GM21381 (cell line): Measurements from ENCODE around the gene OAT.

ENCODE experiments used
- ATAC-seq: cut with Tn5 transposase; IDR thresholded peaks from one replicate; pipeline ENCODE4 v1.9.1; 2021; ENCODE audit warnings: mild to moderate bottlenecking, moderate library complexity; ENCODE audit not compliant: unreplicated experiment

Gene OAT

DNA sequence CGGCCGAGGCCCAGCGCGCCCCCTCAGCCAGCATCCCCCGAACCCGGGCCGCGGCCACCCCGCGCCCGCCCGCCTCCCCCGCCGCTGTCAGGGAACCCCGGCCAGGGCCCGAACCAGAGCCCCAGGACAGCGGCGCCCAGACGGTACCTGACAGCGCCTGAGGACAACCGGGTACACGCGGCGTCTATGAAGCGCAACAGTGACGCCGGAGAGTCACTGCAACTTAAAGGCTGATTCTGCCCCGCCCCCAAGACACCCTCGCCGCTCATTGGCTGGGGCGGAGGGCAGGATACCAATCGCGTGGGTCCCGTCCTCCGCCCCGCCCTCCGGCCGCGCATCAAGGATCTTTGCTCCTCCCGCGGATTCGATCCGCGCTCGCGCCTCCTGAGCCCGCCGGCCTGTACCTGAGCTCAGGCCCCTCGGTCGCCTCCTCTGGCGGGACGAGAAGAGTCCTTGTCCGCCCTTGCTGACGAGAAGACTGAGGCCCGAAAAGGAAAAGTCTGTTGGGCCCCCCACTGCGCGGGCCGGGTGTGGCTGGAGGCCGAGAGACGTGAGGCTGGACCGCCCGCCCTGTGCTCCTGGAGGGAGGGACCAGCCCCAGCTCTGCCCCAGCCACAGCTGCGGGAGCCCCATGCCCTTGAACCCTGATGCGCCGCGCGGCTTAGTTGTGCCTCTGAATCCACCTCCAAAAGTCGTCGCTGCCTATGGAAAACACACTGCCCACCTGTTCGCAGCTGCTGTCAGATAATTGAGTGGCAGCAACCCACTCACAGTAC lies at the start of gene OAT:
Gene OAT (minus strand): TSS at position 198 of the 776 bp plus-strand sequence. CDS start 6,752 bp downstream, outside the sequence.
- ATAC-seq, result peak; percentile 97

DNA sequence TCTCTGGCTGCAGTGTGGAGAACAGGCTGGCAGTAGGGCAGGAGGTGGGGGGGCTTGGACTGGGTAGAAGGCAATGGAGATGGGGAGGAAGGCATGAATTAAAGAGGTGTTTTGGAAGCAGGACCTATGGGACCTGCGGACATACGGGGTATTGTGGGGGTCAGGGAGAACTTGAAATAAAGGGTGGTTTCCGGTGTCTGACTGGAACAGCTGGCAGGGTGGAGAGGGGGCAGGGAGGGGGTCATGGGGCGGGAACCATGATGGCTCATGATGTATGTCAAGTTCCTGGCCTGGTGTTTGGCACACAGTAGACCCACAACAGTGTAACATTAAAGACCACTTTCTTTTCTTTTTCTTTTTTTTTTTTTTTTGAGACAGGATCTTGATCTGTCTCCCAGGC lies 48.4 kb upstream of the OAT start:
- no peak for ATAC-seq

DNA sequence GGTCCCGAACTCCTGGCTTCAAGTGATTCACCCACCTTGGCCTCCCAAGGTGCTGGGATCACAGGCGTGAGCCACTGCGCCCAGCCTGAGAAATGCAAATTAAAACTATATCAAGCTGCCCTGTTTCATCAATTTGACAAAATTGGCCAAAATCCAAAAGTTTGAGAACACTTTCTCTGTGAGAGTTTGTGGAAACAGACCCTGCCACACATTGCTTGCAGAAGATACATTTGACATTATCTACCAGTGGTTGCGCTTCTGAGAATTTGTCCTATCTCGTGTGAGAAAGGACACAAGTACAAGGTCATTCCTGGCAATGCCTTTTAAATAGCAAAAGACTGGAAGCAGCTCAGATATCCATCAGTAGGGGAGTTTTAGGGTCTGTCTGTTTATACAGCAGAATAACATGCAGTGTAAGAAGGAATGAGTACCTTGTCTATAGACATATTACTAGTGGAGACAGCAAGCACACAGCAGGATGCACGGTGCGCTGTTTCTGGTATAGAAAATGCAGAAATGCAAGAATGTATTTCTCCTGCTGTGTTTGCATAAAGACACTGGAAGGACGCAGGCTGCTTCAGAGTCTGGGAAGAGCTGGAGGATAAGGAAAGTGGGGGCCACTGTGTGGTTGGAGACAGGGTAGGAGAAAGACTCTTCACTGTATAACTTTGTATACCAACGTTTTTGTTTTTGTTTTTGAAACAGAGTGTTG lies 47.2 kb upstream of the OAT start:
- no peak for ATAC-seq

DNA sequence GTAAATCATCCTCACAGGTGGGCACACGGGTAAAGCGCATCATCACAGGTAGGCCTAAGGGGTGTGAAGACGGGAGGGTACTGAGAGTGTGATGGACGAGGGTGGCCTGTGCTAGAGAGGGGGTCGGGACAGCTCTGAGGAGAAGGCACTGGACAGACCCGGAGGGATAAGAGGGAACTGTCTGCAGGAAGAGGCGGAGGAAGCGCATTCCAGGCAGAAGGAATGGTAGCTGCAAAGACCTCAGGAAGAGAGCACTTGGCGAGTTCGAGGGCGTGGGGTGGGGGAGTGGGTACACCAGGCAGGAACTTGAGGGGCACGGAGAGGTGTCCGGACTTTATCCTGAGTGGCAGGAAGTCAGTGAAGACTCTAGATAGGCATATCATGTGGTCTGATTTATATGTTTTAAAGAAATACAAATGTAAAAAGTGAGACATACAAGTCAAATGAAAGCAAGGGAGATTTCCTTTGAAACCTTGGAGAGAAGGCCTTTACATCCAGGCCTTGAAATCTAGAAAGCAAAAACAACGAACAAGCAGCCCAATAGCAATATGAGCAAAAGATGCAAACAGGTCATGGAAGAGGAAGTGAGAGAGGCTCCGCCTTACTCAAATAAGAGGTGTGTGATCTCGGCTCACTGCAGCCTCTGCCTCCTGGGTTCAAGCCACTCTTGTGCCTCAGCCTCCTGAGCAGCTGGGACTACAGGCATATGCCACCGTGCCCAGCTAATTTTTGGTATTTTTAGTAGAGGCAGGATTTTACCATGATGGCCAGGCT lies 46.5 kb upstream of the OAT start:
- no peak for ATAC-seq

DNA sequence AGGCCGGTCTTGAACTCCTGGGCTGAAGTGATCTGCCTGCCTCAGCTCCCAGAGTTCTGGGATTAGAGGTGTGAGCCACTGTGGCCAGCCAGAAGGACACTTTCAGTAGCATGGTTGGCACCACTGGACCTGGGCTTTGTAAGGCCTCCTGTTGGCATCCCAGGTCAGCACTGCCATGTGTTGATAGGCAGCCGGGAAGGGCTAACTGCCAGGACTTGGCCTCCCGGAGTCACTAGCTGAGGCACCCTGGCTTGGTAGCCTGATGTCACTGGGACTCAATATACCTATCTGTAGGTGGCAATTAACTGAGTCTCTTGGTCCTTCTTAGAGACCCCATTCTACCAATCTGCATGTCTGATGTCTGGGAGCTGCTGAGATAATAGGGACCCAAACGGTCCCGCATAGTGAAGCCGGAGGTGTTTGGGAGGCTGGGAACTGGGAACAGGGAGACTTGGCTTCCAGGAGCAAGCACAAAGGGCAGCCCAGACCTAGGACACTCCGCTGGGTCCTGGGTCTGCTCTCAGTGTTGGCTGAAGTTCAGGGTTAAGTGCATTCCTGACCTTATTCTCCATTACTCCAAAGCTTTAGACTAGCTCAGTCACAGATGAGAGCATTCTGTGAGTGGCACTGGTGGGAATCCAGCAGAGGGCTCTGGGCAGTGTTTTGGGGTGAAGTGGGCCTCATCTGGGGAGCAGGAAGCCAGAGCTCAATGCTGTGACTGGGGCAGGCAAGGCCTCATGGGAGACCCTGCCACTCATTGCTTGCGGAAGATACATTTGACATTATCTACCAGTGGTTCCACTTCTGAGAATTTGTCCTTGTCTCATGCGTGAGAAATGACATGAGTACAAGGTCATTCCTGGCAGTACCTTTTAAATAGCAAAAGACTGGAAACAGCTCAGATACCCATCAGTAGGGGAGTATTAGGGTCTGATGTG lies 45.6 kb upstream of the OAT start:
- no peak for ATAC-seq

DNA sequence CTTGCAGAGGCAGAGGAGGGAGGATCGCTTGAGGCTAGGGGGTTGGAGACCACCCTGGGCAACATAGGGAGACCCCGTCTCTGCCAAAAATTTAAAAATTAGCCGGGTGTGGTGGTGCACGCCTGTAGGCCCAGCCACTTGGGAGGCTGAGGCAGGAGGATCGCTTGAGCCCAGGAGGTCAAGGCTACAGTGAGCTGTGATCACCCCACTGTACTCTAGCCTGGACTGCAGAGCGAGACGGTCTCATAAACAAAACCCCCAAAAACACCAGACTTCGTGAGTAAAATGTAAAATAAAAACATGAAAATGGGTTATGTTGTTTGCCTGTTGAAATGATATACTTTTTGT lies 43.6 kb upstream of the OAT start:
- no peak for ATAC-seq

DNA sequence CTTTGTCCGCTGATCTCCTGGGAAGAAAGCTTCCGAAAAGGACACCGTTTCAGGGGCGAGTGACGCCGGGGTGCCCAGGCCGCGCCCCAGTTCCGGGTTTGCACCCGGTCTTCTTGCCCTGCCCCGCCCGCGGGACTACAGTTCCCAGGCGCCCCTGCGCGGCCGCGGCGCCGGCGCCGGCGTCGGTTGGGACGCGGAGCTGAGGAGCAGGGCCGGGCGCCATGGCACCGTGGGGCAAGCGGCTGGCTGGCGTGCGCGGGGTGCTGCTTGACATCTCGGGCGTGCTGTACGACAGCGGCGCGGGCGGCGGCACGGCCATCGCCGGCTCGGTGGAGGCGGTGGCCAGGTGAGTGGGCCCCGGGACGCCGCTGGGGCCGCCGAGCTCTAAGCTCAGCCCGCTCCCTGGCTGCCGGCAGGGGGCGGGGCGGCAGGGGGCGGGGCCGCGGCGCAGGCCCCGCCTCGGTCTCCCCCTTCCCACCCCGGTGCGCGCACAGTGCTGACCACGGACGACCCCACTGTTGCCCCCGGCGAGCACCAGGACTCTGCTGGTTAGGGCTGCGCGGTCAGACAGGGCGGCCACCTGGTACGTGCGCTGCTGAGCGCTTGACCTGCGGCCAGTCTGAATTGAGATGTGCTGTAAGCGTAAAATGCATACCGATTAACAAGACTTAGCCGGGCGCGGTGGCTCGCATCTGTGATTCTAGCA lies 43.1 kb upstream of the OAT start, which contains the start of gene LHPP:
Gene LHPP (plus strand): TSS at position 182 of the 706 bp plus-strand sequence. CDS start 40 bp downstream, at position 222.
- ATAC-seq, result peak; percentile 96

DNA sequence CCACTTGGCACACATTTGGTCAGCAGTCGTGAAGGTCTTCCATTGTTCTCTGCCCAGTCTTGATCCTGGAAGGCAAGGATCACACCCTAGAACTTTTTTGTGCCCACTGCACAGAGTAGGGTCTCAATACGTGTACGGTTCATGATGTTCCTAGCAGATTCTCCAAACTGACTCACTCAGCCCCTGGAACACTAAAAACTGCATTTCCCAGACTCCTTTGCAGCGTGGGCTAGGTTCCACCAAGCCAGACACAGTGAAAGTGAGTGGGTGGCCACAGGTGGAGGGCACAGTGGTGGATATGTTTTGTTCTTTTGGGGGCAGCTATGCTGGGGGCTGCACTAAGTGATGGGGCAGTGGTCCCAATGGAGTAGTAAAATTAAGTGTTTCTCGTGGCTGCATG lies 41.4 kb upstream of the OAT start:
- ATAC-seq, result no peak

DNA sequence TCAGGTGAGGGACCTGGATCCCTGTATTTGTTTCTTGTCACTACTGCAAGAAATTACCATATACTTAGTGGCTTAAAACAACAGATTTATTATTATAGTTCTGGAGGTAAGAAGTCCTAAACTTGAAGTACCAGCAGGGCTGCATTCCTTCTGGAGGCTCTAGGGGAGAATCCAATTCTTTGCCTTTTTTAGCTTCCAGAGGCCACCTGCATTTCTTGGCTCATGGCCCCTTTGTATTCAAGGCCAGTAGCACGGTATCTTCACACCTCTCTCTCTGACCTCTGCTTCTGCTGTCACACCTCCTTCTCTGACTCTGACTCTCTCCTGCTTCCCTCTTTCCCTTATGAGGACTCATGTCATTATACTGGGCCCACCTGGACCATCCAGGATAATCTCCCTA lies 40.7 kb upstream of the OAT start:
- ATAC-seq, result no peak

DNA sequence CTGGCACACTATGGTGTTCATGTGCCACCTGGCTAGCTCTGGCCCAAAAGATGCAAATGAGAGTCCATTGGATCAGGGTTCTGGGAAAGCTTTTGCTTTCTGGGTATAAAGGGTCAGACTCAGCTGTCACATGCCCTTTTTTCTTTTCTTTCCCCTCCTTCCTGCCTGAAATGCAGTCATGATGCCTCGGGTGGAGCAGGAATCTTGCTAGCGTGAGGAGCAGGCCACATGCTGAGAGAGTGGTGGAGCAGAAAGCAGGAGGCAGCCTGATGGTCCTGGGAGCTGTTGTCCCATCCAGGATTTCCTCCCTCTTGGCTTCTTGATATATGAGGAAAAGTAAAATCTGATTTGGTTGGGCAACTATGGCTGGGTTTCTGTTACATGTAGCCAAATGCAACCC lies 40.2 kb upstream of the OAT start:
- no peak for ATAC-seq

DNA sequence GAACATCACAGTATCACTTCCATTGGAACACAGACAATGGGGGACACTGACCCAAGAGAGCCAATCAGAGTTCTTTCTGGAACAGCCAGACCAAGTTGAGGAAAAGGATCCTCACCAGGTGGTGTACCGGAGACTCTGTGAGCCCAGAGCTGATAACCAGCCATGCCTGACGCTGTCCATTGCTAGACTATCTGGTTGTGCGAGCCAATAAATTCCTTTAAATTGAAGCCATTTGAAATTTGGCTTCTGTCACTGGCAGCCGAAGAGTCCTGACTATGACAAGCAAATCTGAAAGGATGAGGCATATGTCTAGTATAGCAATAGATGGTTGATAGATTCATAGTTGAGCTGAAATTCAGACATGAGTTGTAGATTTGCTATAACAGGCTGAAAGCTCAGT lies 39.8 kb upstream of the OAT start:
- ATAC-seq, result no peak

DNA sequence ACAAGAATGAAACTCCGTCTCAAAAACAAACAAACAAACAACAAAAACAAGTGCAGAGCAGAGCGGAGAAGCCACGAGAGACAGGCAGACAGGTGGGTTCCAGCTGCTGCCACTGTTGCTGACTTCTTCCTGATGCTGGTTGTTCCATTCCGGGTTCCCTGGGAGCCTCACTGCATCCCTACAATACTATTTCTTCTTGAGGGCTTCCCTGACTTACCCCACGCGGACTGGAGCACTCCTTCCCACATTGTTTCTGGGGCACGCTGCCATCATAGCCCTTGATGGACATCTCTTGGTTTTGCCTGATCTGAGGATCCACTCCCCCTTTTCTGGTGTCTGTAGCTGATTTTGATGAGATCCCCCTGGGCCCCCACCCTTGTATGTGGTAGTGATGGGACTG lies 36.7 kb upstream of the OAT start:
- no peak for ATAC-seq

DNA sequence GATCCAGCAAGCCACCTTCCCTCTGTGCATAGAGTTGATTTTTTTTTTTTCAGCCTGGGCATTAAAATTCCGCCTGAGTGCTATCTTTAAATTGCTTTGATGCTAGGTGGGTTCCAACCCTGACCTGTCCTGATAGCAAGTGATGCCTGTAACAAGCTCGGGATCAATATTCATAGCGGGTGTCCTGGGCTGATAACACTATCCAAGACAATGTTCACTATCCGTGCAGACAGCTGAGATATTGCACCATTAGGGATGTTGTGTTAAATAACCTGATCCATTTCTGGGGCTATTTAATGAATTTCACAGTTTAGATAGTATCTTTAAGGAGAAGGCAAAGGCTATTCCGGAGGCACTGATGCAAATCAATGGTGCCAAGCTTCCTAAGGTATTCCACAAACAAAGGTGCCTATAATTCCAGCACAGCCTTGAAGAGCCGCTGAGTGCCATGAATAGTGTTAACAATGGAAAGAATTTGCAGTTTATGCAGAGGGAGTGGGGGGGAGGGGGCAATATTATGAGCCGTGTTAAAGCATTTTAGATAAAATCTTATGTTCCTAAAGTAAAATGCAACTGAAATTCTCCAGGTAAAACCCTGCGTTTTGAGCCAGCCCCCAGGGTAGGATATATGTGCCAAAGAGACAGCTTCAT lies 35.4 kb upstream of the OAT start:
- no peak for ATAC-seq

DNA sequence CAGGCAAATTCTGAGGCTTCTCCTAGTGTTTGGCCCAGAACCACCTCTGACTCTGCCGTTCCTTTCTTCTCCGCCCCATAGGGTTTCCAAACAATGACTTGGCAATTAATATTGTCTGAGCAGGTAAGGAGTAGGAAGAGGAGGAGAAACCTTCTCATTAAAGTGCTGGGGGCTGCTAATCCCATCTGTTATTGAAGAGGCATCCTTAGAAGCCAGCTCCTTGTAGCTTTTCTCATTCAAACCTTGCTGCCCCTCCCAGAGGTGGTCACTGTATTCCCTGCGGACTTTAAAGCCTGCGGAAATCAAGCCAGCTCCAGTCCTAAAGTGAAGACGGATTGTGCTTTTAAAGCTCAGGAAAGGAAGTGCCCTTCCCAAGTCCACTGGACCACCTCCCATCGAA lies 32.6 kb upstream of the OAT start:
- no peak for ATAC-seq

DNA sequence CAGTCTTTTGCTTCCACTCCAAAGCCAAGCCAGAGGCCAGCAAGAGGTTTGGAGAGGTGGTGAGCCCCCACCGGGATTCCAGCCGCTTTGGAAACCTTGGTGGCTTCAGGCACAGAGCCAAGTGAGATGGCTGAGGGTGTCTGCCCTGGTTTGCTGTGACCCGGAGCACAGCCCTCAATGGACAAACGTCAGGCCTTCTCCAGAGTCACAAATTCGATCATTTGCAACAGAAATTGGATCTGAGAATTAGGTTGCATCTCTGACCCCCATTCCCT lies 32.0 kb upstream of the OAT start:
- no peak for ATAC-seq

DNA sequence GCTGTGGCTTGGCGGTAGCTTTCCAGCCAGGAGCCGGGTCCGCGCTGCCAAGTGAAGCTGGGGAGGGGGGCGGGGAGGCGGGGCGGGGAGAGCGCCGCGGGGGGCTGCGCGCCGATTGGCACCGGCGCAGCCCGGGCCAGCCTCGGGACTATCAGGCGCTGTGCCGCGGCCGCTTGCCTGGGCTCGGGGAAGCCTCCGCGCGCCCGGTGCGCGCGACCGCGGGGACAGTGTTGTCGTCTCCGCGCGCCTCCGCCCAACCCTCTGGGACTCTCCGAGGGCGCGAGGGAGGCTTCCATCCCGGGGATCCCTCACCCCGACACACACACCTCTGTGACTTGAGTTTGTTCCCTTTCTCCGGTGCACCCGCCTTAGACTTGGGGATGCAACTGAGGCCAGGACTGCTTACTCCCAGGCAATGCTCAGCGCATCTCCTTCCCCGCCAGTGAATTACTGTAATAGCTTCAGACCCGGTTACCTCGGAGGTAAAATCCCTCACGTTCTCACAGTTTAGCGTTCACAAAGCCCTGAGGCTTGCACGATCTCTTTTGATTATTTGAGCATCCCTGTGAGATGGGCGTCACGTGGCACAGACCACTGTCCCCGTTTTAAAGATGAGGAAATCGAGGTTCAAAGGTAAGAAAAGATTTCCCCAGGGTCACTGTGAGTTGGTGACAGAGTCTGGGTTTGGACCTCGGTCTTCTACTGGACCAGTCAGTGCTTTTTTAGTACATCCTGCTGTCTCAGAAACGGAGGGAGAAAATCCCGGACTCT lies 31.5 kb upstream of the OAT start, which contains the start of gene NKX1-2:
Gene NKX1-2 (minus strand): TSS at position 24 of the 771 bp plus-strand sequence. CDS start 92 bp downstream, outside the sequence.
- ATAC-seq, result no peak

DNA sequence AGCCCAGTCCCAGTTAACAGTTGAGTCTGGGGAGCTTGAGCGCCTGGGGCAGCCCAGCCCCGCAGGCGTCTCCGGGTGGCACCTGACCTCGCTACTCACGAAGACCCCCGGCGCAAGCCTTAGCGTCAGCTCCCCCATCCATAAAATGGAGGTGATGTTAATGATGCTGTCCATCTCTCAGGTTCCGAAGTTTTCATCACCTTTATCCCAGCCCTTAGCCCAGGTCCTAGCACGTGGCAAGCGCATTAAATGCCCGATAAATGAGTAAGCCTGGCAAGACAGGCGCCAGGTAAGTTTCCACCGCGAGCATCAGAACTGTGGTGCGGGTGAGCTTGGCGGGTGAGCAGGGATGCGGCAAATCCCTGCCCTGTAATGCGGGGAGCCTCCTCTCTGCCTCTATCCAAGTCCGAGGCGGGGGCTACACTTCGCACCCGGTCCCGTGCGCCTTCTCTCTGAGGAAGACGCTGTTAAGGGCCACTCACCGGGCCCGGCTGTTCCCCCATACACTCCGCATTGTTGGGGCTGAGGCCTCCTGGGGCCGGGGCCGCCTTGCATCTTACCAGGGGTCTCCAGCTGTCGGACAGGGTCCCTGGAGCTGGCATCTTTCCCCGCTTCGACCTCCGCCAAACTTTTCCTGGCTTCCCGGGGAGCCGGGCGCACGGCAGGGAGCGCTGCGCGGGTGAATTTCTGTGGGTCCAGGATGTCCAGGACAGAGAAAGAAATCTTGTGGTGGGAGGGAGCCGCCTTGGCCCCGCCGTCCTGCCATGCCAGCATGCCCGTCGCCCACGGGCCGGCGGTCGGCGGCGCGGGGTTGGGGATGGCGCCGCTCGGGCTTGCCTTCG lies 30.7 kb upstream of the OAT start:
- ATAC-seq, result no peak

DNA sequence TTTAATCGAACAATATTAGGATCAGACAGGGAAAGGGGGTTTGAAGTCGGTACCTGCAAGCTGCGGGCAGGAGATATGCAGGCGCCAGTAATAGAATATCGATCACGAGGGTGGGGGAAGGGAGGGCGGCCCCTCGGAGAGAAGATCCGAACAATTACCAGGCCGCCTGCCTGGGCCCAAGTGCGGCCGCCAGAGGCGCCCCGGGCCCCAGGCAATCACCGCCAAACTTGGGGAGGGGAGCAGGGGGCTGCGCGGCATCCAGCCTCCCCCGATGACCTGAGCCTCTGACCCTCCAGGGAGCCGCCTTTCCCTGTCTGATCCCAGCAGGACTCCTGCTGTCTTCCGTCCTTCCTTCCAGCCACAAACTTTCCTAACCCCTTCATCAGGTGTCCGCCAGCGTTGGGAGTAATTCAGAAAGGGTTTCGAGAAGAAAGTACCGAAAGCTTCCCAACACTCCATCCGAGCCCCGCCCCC lies 30.0 kb upstream of the OAT start:
- ATAC-seq, result no peak
